Measurements from ENCODE around the gene HEXB. TPM values are rescaled to one million over a fixed set of nuclear protein-coding genes. Genes with fewer than 3 reads are reported as not detected.

Gene HEXB
- total and polyA plus RNA-seq, 2 of the 8 experiments (the other 6 are each of a cell fraction or from before 2014, with no cell fraction given) = 39.7 to 69.2 TPM

GRCh38 chr5:74638544-74638969 lies 46.5 kb upstream of the HEXB start:
- H4K8ac ChIP-seq (ENCODE audit: extremely low read depth, insufficient read depth, low read length) = no peak overlapping the region
- H3K9me3 ChIP-seq (ENCODE audit: insufficient read depth in 2 of 2, low read depth in 1 of 2, low read length in 1 of 2) = no peaks in the 10 kb centered on the region
- H3K9ac ChIP-seq (replicated peaks in 1 of 4; ENCODE audit: extremely low read depth in 1 of 4, low read depth in 3 of 4, low read length in 3 of 4) = no peak overlapping the region
- H3K23me2 ChIP-seq (ENCODE audit: low read depth, low read length) = peaks cover 14% of the 10 kb centered on the region; the same call in 1 of the 2 replicates
- no peak overlapping the region for H2BK15ac ChIP-seq (ENCODE audit: low read length)
- peaks cover 0 to 30% of the 10 kb centered on the region in 2 experiments; a peak in 3 of 4 replicates for H3K79me2 ChIP-seq (ENCODE audit: control insufficient read depth in 1 of 2, insufficient read depth in 2 of 2, low read length in 2 of 2)
- H3K4me2 ChIP-seq (ENCODE audit: insufficient read depth in 1 of 2, low read depth in 2 of 2, low read length in 2 of 2) = peak overlapping the region; percentile 77 to 98; a peak in 3 of 4 replicates
- peaks cover 0 to 8% (median 2%) of the 10 kb centered on the region in 4 experiments; a peak in 5 of 7 replicates for H3K4me1 ChIP-seq (replicated peaks in 1 of 4; ENCODE audit: control insufficient read depth in 3 of 4, insufficient read depth in 4 of 4, low read length in 3 of 4)
- H2BK12ac ChIP-seq (ENCODE audit: low read depth, low read length) = no peak overlapping the region
- no peak overlapping the region for H2AFZ ChIP-seq (ENCODE audit: low read length)
- no peaks in the 10 kb centered on the region for H3K79me1 ChIP-seq (ENCODE audit: low read depth, low read length)
- no peak overlapping the region for H2BK120ac ChIP-seq (replicated peaks; ENCODE audit: low read depth, low read length)
- no peak overlapping the region for H3K4ac ChIP-seq (replicated peaks; ENCODE audit: insufficient read length, low read depth, low read length)
- ChIA-PET CTCF (ENCODE audit: partially characterized antibody) (interaction anchor here (0.6 to 1.3 kb wide), 4 partner anchors 13 to 397 kb away, joined by 3 to 4 read pairs (median 4); no protein-coding TSS in a partner anchor), POLR2A (ENCODE audit: partially characterized antibody) (no interaction called here)
- 83% methylated on average over 1 of the region's 1 CpG; no CpG with 5 or more reads in 1 of the 2 experiments for WGBS, 2 experiments (ENCODE audit: extremely low coverage in 1 of 2, insufficient coverage in 1 of 2, insufficient read length in 1 of 2, insufficient replicate concordance in 2 of 2, low coverage in 1 of 2, low lambda C conversion rate in 2 of 2, missing lambda C conversion rate in 1 of 2)
- no peak overlapping the region for H4K5ac ChIP-seq (ENCODE audit: insufficient read length, low read depth, low read length)
- H2BK5ac ChIP-seq (ENCODE audit: low read depth, low read length) = no peak overlapping the region
- H3K27ac ChIP-seq (ENCODE audit: low read depth, low read length) = no peak overlapping the region
- H3K36me3 ChIP-seq (ENCODE audit: control insufficient read depth in 2 of 4, insufficient read depth in 4 of 4, low read length in 3 of 4) = peaks cover 0 to 4% (median 2%) of the 10 kb centered on the region in 4 experiments; a peak in 1 of 8 replicates
- peak overlapping the region; percentile 12 to 90 (median 69); a peak in 4 of 8 replicates for H3K4me3 ChIP-seq (ENCODE audit: extremely low read depth in 1 of 4, insufficient read depth in 2 of 4, low read depth in 3 of 4, low read length in 4 of 4)
- TF ChIP-seq TCF12 (IDR thresholded peaks at IDR 0.05; ENCODE audit: low read depth, low read length) (no peak), ATF2 (IDR thresholded peaks at IDR 0.05; ENCODE audit: low read length) (no peak), GTF2F1 (IDR thresholded peaks at IDR 0.05; ENCODE audit: borderline replicate concordance, low read depth, low read length) (no peak)
- no peak overlapping the region for H3K14ac ChIP-seq (ENCODE audit: insufficient read length)
- no peak overlapping the region for H3K56ac ChIP-seq (replicated peaks; ENCODE audit: insufficient read length, low read depth, low read length)
- peaks cover 3 to 11% of the 10 kb centered on the region in 2 experiments for H4K20me1 ChIP-seq (replicated peaks in 1 of 2; ENCODE audit: control insufficient read depth in 1 of 2, insufficient read depth in 2 of 2, low read length in 2 of 2)
- H2AK5ac ChIP-seq (ENCODE audit: low read depth, low read length) = no peak overlapping the region
- H3K27me3 ChIP-seq (replicated peaks in 1 of 4; ENCODE audit: control insufficient read depth in 3 of 4, extremely low read depth in 1 of 4, insufficient read depth in 3 of 4, low read length in 3 of 4) = peaks cover 2 to 24% (median 10%) of the 10 kb centered on the region in 4 experiments
- DNase-seq (ENCODE audit: low read depth in 1 of 2, low spot score in 2 of 2) (no peak), FAIRE-seq (no peak)
- H3K23ac ChIP-seq (ENCODE audit: insufficient read length) = no peak overlapping the region
- H2BK20ac ChIP-seq (ENCODE audit: low read length) = no peak overlapping the region
- H3K18ac ChIP-seq (ENCODE audit: extremely low read depth, low read length) = no peak overlapping the region
- H4K91ac ChIP-seq (replicated peaks; ENCODE audit: insufficient read length, low read length) = no peak overlapping the region
